H1 (cell line): ENCODE data around the gene ZFYVE1. TPM values are rescaled to one million over a fixed set of nuclear protein-coding genes. Genes with fewer than 3 reads are reported as not detected.

Experiments
- CTCF ChIA-PET: fragments of 300-600 bp; sonication (Branson Sonifier 250); formaldehyde crosslinking; loops from one replicate; lab custom pipeline; 2021; ENCODE audit not compliant: partially characterized antibody; lab: Charles Lee
- POLR2A ChIA-PET: fragments of 300-600 bp; sonication (Branson Sonifier 250); formaldehyde crosslinking; loops from one replicate; lab custom pipeline; 2021; ENCODE audit warnings: inconsistent platforms; ENCODE audit not compliant: partially characterized antibody; lab: Charles Lee
- DNase-seq, 2 experiments: peaks; one replicate each; pipeline versions ENCODE4 v3.0.0 to v3.0.0-alpha.2; 2010 to 2022; ENCODE audit warnings: low spot score in 2 of 2, low read depth in 1 of 2, mixed read lengths in 1 of 2
- FAIRE-seq: peaks from 2 replicates; lab custom pipeline; 2011; peaks lifted over from hg19 to GRCh38; lab: Jason Lieb, UNC
- H2AFZ ChIP-seq: 2 replicates; pipeline ENCODE4 v1.8.1; 2012; ENCODE audit warnings: low read length, inconsistent platforms
- H2AK5ac ChIP-seq: 2 replicates; pipeline ENCODE4 v1.6.1; 2013; ENCODE audit warnings: low read depth, low read length
- H2BK120ac ChIP-seq: replicated peaks from 2 replicates; pipeline ENCODE3; 2013; ENCODE audit warnings: low read depth, low read length, inconsistent platforms
- H2BK12ac ChIP-seq: 2 replicates; pipeline ENCODE4 v1.6.1; 2013; ENCODE audit warnings: low read depth, low read length
- H2BK15ac ChIP-seq: 2 replicates; pipeline ENCODE4 v1.6.1; 2013; ENCODE audit warnings: low read length
- H2BK20ac ChIP-seq: 2 replicates; pipeline ENCODE4 v1.6.1; 2013; ENCODE audit warnings: low read length
- H2BK5ac ChIP-seq: 2 replicates; pipeline ENCODE4 v1.6.1; 2013; ENCODE audit warnings: low read depth, low read length
- H3K14ac ChIP-seq: 2 replicates; pipeline ENCODE4 v1.6.1; 2013; ENCODE audit warnings: inconsistent platforms; ENCODE audit not compliant: insufficient read length
- H3K18ac ChIP-seq: 2 replicates; pipeline ENCODE4 v1.6.1; 2013; ENCODE audit warnings: low read length; ENCODE audit errors: extremely low read depth
- H3K23ac ChIP-seq: 2 replicates; pipeline ENCODE4 v1.6.1; 2013; ENCODE audit warnings: inconsistent platforms; ENCODE audit not compliant: insufficient read length
- H3K23me2 ChIP-seq: 2 replicates; pipeline ENCODE4 v1.6.1; 2013; ENCODE audit warnings: low read depth, low read length
- H3K27ac ChIP-seq: 2 replicates; pipeline ENCODE4 v1.6.1; 2011; ENCODE audit warnings: low read depth, low read length, inconsistent platforms
- H3K27me3 ChIP-seq, 4 experiments: replicated peaks in 1 of 4; 1 replicate in 1 of 4; 2 replicates in 3 of 4; pipeline versions ENCODE4 v1.6.1 to v1.8.1; 2011 to 2013; ENCODE audit warnings: low read length in 3 of 4, mild to moderate bottlenecking in 3 of 4, inconsistent platforms in 2 of 4, mixed read lengths in 2 of 4, moderate library complexity in 1 of 4; ENCODE audit not compliant: control insufficient read depth in 3 of 4, insufficient read depth in 3 of 4; ENCODE audit errors: extremely low read depth in 1 of 4
- H3K36me3 ChIP-seq, 4 experiments: 2 replicates each; pipeline versions ENCODE4 v1.6.1 to v1.8.1; 2011 to 2013; ENCODE audit warnings: mild to moderate bottlenecking in 4 of 4, low read length in 3 of 4, moderate library complexity in 2 of 4, control low read depth in 1 of 4, inconsistent platforms in 1 of 4; ENCODE audit not compliant: insufficient read depth in 4 of 4, control insufficient read depth in 2 of 4
- H3K4ac ChIP-seq: replicated peaks from 2 replicates; pipeline ENCODE3; 2013; ENCODE audit warnings: low read length, low read depth, mixed read lengths, inconsistent platforms; ENCODE audit not compliant: insufficient read length
- H3K4me1 ChIP-seq, 4 experiments: replicated peaks in 1 of 4; 1 replicate in 1 of 4; 2 replicates in 3 of 4; pipeline versions ENCODE4 v1.6.1 to v1.8.1; 2011 to 2013; ENCODE audit warnings: low read length in 3 of 4, inconsistent platforms in 2 of 4, mixed read lengths in 1 of 4; ENCODE audit not compliant: insufficient read depth in 4 of 4, control insufficient read depth in 3 of 4
- H3K4me2 ChIP-seq, 2 experiments: 2 replicates each; pipeline versions ENCODE4 v1.6.1 to v1.8.1; 2011 to 2013; ENCODE audit warnings: low read depth in 2 of 2, low read length in 2 of 2, control low read depth in 1 of 2, inconsistent platforms in 1 of 2, mild to moderate bottlenecking in 1 of 2; ENCODE audit not compliant: insufficient read depth in 1 of 2
- H3K4me3 ChIP-seq, 4 experiments: fragments of 200-600, 300-600 bp in 1 of 4; sonication (generic), shearing (Covaris generic), sonication (Bioruptor Twin) in 1 of 4; 2 replicates each; pipeline versions ENCODE4 v1.5.1 to v1.8.1; 2011 to 2016; ENCODE audit warnings: low read length in 4 of 4, low read depth in 3 of 4, control low read depth in 2 of 4, inconsistent platforms in 2 of 4, mild to moderate bottlenecking in 2 of 4, mixed read lengths in 1 of 4, moderate library complexity in 1 of 4; ENCODE audit not compliant: insufficient read depth in 2 of 4; ENCODE audit errors: extremely low read depth in 1 of 4
- H3K56ac ChIP-seq: replicated peaks from 2 replicates; pipeline ENCODE3; 2013; ENCODE audit warnings: low read depth, mild to moderate bottlenecking, mixed read lengths, low read length, inconsistent platforms; ENCODE audit not compliant: insufficient read length
- H3K79me1 ChIP-seq: 2 replicates; pipeline ENCODE4 v1.6.1; 2013; ENCODE audit warnings: low read depth, low read length, control low read depth
- H3K79me2 ChIP-seq, 2 experiments: 2 replicates each; pipeline versions ENCODE4 v1.6.1 to v1.8.1; 2012 to 2013; ENCODE audit warnings: low read length in 2 of 2, mild to moderate bottlenecking in 2 of 2, inconsistent platforms in 1 of 2; ENCODE audit not compliant: insufficient read depth in 2 of 2, control insufficient read depth in 1 of 2
- H3K9ac ChIP-seq, 4 experiments: replicated peaks in 1 of 4; 1 replicate in 1 of 4; 2 replicates in 3 of 4; pipeline versions ENCODE4 v1.6.1 to v1.8.1; 2011 to 2013; ENCODE audit warnings: low read depth in 3 of 4, low read length in 3 of 4, control low read depth in 2 of 4, mild to moderate bottlenecking in 2 of 4, moderate library complexity in 2 of 4, inconsistent platforms in 1 of 4; ENCODE audit errors: extremely low read depth in 1 of 4
- H3K9me3 ChIP-seq, 2 experiments: 2 replicates each; pipeline versions ENCODE4 v1.6.1 to v1.8.1; 2012 to 2013; ENCODE audit warnings: mild to moderate bottlenecking in 2 of 2, moderate library complexity in 2 of 2, control low read depth in 1 of 2, inconsistent platforms in 1 of 2, low read depth in 1 of 2, low read length in 1 of 2, mixed read lengths in 1 of 2; ENCODE audit not compliant: insufficient read depth in 2 of 2
- H4K20me1 ChIP-seq, 2 experiments: replicated peaks in 1 of 2; 2 replicates each; pipeline versions ENCODE3 to v1.8.1; 2011 to 2013; ENCODE audit warnings: inconsistent platforms in 2 of 2, low read length in 2 of 2, mild to moderate bottlenecking in 1 of 2; ENCODE audit not compliant: insufficient read depth in 2 of 2, control insufficient read depth in 1 of 2
- H4K5ac ChIP-seq: 2 replicates; pipeline ENCODE4 v1.6.1; 2013; ENCODE audit warnings: low read length, low read depth, mixed read lengths, inconsistent platforms; ENCODE audit not compliant: insufficient read length
- H4K8ac ChIP-seq: 2 replicates; pipeline ENCODE4 v1.8.0; 2013; ENCODE audit warnings: mild to moderate bottlenecking, moderate library complexity, low read length, inconsistent platforms; ENCODE audit not compliant: insufficient read depth; ENCODE audit errors: extremely low read depth
- H4K91ac ChIP-seq: replicated peaks from 2 replicates; pipeline ENCODE3; 2013; ENCODE audit warnings: low read length, mixed read lengths, inconsistent platforms; ENCODE audit not compliant: insufficient read length
- CBX8 ChIP-seq: fragments of 300-800, 300-1000 bp; sonication (generic); IDR thresholded peaks from 2 replicates; pipeline ENCODE4 v1.7.1; 2016; ENCODE audit warnings: low read depth, low read length, borderline replicate concordance
- EZH2 ChIP-seq: fragments of 200-600 bp; sonication (generic); IDR thresholded peaks from 2 replicates; pipeline ENCODE4 v1.7.1; 2012; ENCODE audit warnings: low read depth, mild to moderate bottlenecking, moderate library complexity, low read length, inconsistent platforms; ENCODE audit not compliant: severe bottlenecking
- HDAC2 ChIP-seq, 2 experiments: fragments of 300-600 bp in 1 of 2; sonication (generic) in 1 of 2; IDR thresholded peaks; 2 replicates each; pipeline ENCODE4 v1.6.1; 2011 to 2012; ENCODE audit warnings: low read depth in 2 of 2, low read length in 2 of 2, mild to moderate bottlenecking in 2 of 2, moderate library complexity in 2 of 2, borderline replicate concordance in 1 of 2, inconsistent platforms in 1 of 2
- HDAC6 ChIP-seq: IDR thresholded peaks from one replicate; pipeline ENCODE4 v1.7.1; 2012; ENCODE audit warnings: low read depth, mild to moderate bottlenecking, inconsistent platforms, low read length, moderate library complexity
- MAFK ChIP-seq: IDR thresholded peaks from 2 replicates; pipeline ENCODE4 v1.6.1; 2012; ENCODE audit warnings: low read depth, mild to moderate bottlenecking, improper control_type of control experiment, low read length
- MAX ChIP-seq: IDR thresholded peaks from 2 replicates; pipeline ENCODE4 v1.6.1; 2012; ENCODE audit warnings: inconsistent platforms
- RAD21 ChIP-seq, 2 experiments: IDR thresholded peaks in 1 of 2; conservative IDR thresholded peaks in 1 of 2; 2 replicates each; pipeline ENCODE4 v1.6.1; 2011; ENCODE audit warnings: low read depth in 2 of 2, low read length in 2 of 2, improper control_type of control experiment in 1 of 2, inconsistent platforms in 1 of 2, mild to moderate bottlenecking in 1 of 2, moderate library complexity in 1 of 2
- RBBP5 ChIP-seq: IDR thresholded peaks from 2 replicates; pipeline ENCODE4 v1.7.1; 2012; ENCODE audit warnings: low read depth, mild to moderate bottlenecking, inconsistent platforms, low read length, moderate library complexity, borderline replicate concordance
- SIX5 ChIP-seq: IDR thresholded peaks from 2 replicates; pipeline ENCODE4 v1.6.1; 2011; ENCODE audit warnings: mild to moderate bottlenecking, low read depth, low read length
- SP1 ChIP-seq: IDR thresholded peaks from 2 replicates; pipeline ENCODE4 v1.6.1; 2011; ENCODE audit warnings: low read depth, low read length
- TAF1 ChIP-seq: IDR thresholded peaks from 2 replicates; pipeline ENCODE4 v1.6.1; 2011; ENCODE audit warnings: mild to moderate bottlenecking, low read depth, low read length
- TBP ChIP-seq: IDR thresholded peaks from 2 replicates; pipeline ENCODE4 v1.6.1; 2011; ENCODE audit warnings: low read depth, low read length, improper control_type of control experiment
- TEAD4 ChIP-seq: IDR thresholded peaks from 2 replicates; pipeline ENCODE4 v1.6.1; 2012; ENCODE audit warnings: low read depth, low read length, inconsistent platforms, mixed read lengths
- YY1 ChIP-seq: IDR thresholded peaks from 2 replicates; pipeline ENCODE4 v1.6.1; 2011; ENCODE audit warnings: low read depth, mild to moderate bottlenecking, low read length
- WGBS, 2 experiments: shearing (Covaris generic) in 1 of 2; methylation state at CpG; one replicate each; pipeline versions ENCODE4 v1.1.6 to v1.1.7; 2013 to 2015; ENCODE audit warnings: low lambda C conversion rate in 2 of 2, mixed read lengths in 2 of 2, inconsistent platforms in 1 of 2, low coverage in 1 of 2, missing lambda C conversion rate in 1 of 2; ENCODE audit not compliant: insufficient replicate concordance in 2 of 2, insufficient coverage in 1 of 2, insufficient read length in 1 of 2; ENCODE audit errors: extremely low coverage in 1 of 2, missing lambda C conversion rate in 1 of 2; 5-methylcytosine and 5-hydroxymethylcytosine counted together
- polyA plus RNA-seq, 7 experiments: library from polyadenylated mRNA; depleted of rRNA in 3 of 7; stranded (reverse) in 5 of 7; unstranded in 2 of 7; fragments of >200 nt in 5 of 7; fragments of 200-250 nt in 2 of 7; gene quantifications; 1 replicate in 5 of 7; 2 replicates in 1 of 7; 4 replicates in 1 of 7; pipeline versions ENCODE4 v1.2.1 to v1.2.3, GENCODE V29; 2011 to 2013; ENCODE audit warnings: missing spikeins in 2 of 7, mixed read lengths in 2 of 7
- total RNA-seq: library from RNA; stranded (reverse); fragmentation: NEBNext Ultra II Directional; extraction: Animal tissue kit (Norgen Biotek cat#: 25700); gene quantifications from 2 replicates; pipeline ENCODE4 v1.2.1, GENCODE V29; 2021

Gene ZFYVE1
- total and polyA plus RNA-seq, 2 of the 8 experiments (the other 6 are each of a cell fraction or from before 2014, with no cell fraction given) = 9.8 to 12.5 TPM

- no peak overlapping the region for H3K23ac ChIP-seq
- H3K4me2 ChIP-seq = no peak overlapping the region
- H2BK15ac ChIP-seq = no peak overlapping the region
- H2BK120ac ChIP-seq = no peak overlapping the region
- no peak overlapping the region for H2BK12ac ChIP-seq
- no peaks in the 10 kb centered on the region for H3K79me1 ChIP-seq
- no peaks in the 10 kb centered on the region for H3K23me2 ChIP-seq
- no peak overlapping the region for H4K91ac ChIP-seq
- H4K8ac ChIP-seq = no peak overlapping the region
- H3K4me3 ChIP-seq = no peak overlapping the region
- no peak overlapping the region for H3K4ac ChIP-seq
- WGBS, 2 experiments = 64% methylated on average over 6 of the region's 6 CpGs; no CpG with 5 or more reads in 1 of the 2 experiments
- H3K56ac ChIP-seq = no peak overlapping the region
- no peak overlapping the region for H3K27ac ChIP-seq
- FAIRE-seq = no peak
- POLR2A ChIA-PET = interaction anchor here (1.1 to 1.4 kb wide), 4 partner anchors 11 to 64 kb away, joined by 3 read pairs; partner anchors contain the start of gene ZFYVE1
- peaks cover 2 to 8% (median 5%) of the 10 kb centered on the region in 4 experiments; a peak in 4 of 8 replicates for H3K36me3 ChIP-seq
- no peak overlapping the region for H2AK5ac ChIP-seq
- no peaks in the 10 kb centered on the region for H3K79me2 ChIP-seq
- H2BK5ac ChIP-seq = no peak overlapping the region
- CTCF ChIA-PET = interaction anchor here (1.0 to 4.8 kb wide), 4 partner anchors 13 to 449 kb away, joined by 3 to 25 read pairs (median 6); no protein-coding TSS in a partner anchor
- H3K27me3 ChIP-seq = no peaks in the 10 kb centered on the region
- no peak overlapping the region for H3K9ac ChIP-seq
- no peak overlapping the region for H2BK20ac ChIP-seq
- no peak overlapping the region for H4K5ac ChIP-seq
- H4K20me1 ChIP-seq = no peaks in the 10 kb centered on the region
- H2AFZ ChIP-seq = no peak overlapping the region
- no peaks in the 10 kb centered on the region for H3K4me1 ChIP-seq
- H3K9me3 ChIP-seq = no peaks in the 10 kb centered on the region
- DNase-seq = peak; percentile 54 to 67
- H3K14ac ChIP-seq = no peak overlapping the region
- no peak overlapping the region for H3K18ac ChIP-seq
- TF ChIP-seq CBX8 = no peak
- no peak for TF ChIP-seq SIX5
- TF ChIP-seq MAX = no peak
- TF ChIP-seq TBP = peak; percentile 98
- TF ChIP-seq HDAC2 (IDR thresholded peaks at IDR 0.05; ENCODE audit: borderline replicate concordance in 1 of 2, low read depth in 2 of 2, low read length in 2 of 2) = no peak
- no peak for TF ChIP-seq TEAD4
- TF ChIP-seq YY1 = no peak
- no peak for TF ChIP-seq TAF1
- no peak for TF ChIP-seq HDAC6
- no peak for TF ChIP-seq RAD21 (IDR thresholded peaks at IDR 0.05 in 1 of 2, conservative IDR thresholded peaks at IDR 0.05 in 1 of 2; ENCODE audit: low read depth in 2 of 2, low read length in 2 of 2)
- no peak for TF ChIP-seq RBBP5
- no peak for TF ChIP-seq SP1
- peak; percentile 15; the same call in 1 of the 2 replicates for TF ChIP-seq MAFK
- no peak for TF ChIP-seq EZH2
Measured at GRCh38 chr14:72962829-72963312, 64.0 kb downstream of the ZFYVE1 start.
